DMS114 treated with DMSO at 0.1 percent for 48 hours (cell line): ENCODE results near the gene DDX10.
"Not testable (repeated sequence)": the region's sequence is repeated elsewhere in the genome, so short reads cannot be mapped to it uniquely, and the experiment has no call there.

Experiments used
- DNase-seq: peaks from one replicate; lab custom pipeline; 2025; ENCODE audit not compliant: unreplicated experiment; lab: John Stamatoyannopoulos, UW

The DDX10 gene

DNA sequence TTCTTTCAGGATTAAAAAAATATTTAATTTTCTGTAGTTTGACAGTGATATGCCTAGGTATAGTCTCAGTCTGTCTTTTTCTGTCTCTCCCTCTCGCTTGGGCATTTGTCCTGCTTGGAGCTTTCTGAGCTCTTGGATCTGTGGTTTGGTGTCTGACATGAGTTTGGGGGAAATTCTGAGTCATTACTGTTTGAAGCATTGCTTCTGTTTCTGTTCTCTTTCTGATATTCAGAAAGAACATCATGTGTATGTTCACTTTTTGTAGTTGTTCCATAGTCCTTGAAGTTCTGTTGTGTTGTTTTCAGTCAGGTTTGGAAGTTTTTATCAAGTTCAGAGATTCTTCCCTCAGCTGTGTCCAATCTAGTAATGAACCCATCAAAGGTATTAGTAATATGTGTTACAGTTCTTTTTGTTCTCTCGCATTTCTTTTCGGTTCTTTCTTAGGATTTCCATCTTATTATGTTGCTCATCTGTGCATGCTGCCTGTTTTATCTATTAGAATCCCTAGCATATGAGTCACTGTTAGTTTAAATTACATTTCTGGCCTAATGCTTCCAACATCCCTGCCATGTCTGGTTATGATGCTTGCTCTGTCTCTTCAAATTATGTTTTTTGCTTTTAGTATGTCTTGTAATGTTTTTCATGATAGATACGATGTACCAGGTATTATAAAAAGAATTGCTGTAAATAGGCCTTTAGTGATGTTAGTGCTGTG, 48.4 kb downstream of the DDX10 start:
- no peak for DNase-seq

DNA sequence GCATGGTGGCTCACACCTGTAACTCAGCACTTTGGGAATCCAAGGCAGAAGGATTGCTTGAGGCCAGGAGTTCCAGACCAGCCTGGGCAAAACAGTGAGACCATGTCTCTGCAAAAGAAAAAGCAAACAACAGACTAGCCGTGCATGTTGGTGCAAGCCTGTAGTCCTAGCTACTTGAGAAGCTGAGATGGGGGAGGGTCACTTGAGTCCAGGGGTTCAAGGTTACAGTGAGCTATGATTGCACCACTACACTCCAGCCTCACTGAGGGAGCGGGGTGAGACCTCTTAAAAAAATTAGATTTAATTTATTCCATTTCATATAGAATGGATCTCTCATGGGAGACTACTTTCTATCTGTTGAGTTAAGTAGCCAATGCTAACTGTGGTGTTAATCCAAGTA, 50.4 kb downstream of the DDX10 start:
- DNase-seq, result no peak

DNA sequence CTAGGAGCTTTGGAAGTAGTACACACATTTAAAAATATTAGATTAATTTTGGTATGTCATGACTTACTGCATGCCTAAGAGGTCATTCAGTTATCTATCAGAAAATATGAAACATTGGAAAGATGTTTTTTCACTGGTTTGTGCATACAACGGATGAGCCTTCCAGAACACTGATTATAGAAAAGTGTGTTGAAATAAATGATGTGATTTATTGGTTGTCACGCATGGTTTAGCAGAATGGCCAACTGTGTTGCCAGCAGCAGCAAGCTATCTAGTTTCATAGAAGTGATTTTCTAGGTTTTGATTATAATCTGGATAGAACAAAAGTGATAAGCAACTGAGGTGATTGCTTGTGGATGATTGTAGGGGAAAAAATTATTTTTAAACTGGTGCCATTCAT, 53.6 kb downstream of the DDX10 start:
- DNase-seq, result no peak

DNA sequence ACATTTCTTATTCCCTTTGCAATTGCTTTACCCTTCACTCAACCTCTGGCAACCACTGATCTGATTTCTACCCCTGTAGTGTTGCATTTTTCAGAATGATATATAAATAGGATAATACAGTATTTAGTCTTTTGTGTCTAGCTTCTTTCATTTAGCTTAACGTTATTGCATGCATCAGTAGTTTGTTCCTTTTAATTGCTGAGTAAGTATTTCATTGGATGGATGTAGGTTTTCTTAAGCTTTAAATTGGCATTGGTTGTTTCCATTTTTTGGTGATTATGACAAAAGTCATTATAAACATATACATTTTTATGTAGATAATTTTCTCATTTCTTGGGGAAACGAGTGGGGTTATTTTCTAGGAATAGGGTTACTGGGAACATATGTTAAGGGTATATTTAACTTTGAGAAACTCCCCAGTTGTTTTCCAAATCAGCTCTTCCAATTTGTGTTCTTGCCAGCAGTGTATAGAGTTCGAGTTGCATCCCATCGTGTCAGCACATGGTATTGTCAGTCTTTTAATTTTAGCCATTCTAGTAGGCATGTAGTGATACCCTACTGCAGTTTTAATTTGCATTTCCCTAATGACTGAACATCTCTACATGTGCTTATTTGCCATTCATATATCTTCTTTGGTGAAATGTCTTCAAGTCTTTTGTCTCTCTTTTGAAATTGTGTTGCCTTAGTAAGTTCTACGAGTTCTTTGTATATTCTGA, 60.3 kb downstream of the DDX10 start:
- no peak for DNase-seq

DNA sequence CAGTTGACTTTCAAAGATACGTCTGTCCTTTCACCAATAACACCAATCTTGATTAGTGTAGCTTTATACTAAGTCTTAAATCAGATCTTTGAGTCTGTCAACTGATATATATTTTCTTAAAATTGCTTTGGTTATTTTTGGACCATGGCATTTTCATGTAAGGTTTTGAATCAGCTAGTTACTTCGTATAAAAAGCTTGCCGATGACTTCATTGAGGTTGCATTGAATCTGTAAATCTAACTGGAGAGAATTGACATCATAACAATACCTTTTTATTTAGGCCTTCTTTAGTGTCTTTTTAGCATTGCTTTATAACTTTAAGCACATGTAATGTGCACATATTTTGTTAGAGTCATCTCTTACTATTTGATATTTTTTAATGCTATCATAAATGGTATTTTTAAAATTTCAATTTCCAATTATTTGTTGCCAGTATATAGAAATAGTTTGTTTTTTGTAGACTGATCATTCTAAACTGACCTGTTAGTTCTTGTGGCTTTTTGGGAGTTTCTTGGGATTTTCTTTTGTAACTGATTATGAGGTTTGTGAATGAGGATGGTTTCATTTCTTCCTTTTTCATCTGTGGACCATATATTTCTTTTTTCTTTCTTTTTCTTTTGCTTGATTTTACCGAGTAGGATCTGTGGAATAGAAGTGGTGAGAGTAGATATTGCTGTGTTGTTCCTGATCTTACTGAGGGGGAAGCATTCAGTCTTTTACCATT, 61.4 kb downstream of the DDX10 start:
- no peak for DNase-seq

DNA sequence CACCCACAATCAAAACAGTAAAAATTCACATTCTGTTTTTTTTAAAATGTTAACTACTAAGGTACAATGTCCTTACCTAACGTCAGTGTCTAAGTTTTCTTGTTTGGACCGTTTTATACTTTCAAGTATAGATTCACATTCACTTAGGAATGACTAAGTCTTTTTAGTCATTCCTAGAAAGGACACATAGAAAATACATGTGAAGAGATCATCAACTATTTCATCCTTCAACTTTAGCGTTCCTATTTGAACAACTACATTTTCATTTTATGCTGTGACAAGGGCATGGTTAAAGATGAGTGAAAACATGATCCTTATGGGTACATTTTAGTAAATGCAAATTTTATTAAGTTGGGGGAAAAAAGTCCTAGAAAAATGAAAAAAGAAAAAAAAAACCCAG, 62.8 kb downstream of the DDX10 start:
- no peak for DNase-seq

DNA sequence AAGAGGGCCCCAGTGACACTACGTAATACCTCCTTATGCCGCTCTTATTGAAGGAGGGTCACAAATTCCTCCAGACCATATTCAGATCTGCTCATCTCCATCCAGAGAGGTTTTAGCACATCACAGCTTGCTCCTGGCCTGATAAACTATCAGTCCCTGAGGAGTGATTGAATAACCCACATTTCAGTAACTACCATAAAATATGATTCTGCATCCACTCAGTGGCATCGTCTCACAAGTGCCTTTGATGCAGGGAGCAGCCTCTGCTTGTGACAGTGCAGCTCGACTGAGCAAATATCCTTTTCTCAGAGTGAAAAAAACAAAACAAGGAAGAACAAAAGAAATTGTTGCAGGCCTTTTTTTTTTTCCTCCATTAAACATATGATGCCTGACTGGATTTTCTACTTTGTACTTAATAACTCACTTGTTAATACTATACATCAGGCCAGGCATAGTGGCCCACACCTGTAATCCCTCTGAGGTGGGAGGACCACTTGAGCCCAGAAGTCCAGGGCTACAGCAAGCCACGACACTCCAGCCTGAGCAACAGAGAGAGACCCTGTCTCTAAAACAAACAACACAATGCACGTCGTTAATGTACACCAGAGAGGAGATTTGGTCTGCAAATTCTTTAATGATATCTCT, 64.5 kb downstream of the DDX10 start:
- no peak for DNase-seq

DNA sequence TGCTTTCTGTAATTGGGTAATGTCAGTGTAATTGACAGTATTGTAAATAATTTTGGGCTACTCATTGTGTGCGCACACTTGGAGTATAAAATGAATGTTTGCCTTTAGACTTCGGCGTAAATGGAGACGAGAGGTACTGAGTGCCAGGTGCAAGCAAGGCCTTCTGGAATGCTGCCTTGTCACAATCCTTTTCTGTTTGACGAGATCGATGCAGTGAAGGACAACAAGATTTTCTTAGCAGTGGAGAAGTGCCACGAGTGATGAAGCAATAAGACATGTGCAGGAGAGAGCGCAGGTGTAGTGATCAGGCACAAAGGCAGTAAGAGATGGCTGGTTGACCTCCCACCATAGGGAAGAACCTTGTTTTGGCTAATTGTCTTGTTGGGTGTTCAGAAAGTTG, 67.5 kb downstream of the DDX10 start:
- no peak for DNase-seq

DNA sequence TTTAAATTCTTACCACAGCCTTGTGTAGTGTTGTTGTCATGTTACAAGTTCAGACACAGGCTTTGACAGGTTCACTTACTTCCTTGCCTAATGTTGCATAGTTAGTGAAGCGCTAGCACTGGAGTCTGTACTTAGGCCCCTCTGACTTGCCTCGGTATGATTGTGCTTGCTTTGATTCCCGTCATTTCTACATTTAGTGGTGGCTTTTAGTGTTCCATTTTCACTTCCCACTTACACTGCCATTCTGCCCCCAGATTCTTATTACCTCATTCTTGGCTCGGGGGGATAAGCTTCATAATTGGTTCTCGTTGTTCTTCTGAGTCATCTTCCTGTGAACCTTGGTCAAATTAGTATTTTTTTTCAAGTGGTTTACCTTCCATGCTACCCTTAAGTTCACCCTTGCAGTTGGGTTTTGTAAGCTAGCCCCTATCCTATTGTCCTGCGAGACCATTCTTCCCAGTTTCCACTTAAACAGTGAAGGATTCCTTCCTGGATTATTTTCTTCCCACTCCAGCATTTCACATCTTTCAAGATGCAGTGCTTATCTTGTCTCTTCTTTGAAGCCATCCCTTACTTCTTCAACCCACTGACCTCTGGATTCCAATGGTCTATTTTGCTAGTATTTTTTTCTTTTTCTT, 68.7 kb downstream of the DDX10 start:
- DNase-seq, result no peak

DNA sequence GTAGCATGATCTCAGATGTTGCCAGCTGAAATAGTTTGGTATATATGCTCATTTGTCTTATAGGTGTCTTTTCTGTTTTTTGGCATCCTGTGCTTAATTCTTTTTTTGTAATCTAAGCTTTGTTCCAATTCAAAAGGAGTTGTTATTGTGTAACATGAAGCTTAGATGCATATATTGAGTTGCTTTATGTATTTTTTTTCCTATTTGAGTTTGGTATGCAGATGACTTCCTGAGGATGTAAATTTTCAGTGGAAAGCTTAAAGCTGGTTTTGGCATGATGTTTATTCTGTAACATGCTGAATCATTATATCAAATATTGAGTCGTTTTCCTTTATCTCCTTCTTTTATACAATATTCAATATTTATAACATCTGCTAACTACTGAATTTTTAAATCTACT, 69.4 kb downstream of the DDX10 start:
- DNase-seq, result no peak

DNA sequence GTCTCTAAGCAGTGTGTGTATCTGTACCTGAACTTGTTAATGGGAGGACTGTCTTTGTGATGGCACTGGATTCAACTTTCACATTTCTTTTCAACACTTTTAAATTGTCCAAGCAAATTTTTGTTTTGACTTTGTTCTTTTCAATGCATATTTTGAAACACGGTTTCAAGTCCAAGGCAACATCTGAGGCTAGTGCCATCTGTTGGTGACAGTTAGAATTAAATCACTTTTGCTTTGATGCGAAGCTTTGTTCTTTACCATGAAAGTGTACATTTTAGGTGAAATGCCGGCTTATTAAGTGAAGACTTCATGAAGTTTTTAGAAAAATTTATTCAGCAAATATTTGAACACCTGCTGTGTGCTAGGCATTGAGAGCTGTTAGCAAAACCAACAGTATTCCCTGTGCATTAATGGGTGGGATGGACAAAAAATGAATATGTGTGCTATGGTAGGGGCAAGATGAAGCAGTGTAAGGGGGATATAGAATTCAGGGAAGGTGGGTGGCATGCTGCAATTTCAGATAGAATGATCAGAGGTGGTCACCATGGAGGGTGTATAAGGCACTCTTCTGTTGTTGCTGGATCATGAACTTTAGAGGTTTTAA, 70.2 kb downstream of the DDX10 start:
- DNase-seq, result no peak

DNA sequence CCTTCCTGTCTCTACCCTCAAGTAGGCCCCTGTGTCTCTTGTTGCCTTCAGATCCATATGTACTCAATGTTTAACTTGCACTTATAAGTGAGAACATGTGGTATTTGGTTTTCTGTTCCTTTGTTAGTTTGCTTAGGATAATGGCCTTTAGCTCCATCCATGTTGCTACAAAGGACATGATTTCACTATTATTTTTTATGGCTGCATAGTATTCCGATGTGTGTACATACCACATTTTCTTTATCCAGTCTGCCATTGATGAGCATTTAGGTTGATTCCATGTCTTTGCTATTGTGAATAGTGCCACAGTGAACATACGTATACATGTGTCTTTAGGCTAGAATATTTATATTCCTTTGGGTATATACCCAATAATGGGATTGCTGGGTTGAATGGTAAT, 75.3 kb downstream of the DDX10 start:
- DNase-seq, result not testable (repeated sequence)

DNA sequence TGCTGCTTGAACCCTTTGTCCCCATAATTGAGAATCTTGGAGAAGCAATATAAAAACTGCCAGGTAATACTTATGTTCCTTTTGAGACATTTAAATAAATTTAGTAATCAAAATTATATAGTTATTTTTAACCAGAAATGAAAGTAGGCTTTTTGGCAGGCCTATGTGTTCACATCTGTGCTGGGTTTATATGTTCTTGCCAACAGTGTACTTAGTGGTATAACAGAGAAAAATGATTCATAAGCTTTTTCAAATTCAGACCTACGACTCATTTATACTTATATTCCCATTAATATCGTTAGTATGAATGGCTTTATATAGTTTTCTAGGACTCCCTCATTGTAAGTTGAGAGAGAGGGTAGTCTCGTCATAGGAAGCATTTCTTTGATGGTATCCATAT, 79.0 kb downstream of the DDX10 start:
- DNase-seq, result no peak

DNA sequence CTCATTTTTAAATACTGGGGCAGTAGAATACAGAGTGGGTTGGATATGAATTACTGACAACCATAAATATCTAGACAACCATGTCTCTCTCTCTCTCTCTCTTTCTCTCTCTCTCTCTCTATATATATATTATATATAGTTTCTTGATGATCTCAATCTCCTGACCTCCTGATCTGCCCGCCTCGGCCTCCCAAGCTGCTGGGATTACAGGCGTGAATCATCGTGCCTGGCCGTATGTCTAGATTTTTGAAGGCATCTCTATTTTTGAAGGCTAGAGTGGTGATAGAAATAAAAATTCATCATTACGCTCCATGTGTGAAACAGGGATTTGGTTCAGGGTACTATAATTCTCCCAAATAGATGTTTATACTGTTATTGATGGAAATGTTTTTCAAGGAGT, 84.1 kb downstream of the DDX10 start:
- DNase-seq, result no peak

DNA sequence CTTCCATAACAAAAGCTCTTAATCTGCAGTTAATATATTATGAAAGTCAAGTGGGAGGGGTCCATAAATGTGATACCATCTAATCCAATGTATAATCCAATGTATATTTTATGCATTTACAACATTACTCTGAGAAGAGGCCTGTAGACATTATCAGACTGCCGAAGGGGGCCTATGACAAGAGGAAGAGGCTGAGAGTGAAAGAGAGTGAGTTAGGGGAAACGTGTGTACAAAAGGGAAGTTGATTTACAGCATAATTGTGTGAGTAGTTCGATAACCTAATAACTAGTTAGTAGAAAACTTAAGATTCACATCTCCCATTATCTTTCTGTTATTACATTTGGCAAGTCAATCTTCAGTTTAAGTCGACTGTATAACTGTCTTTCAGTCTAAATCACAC, 86.6 kb downstream of the DDX10 start:
- no peak for DNase-seq

DNA sequence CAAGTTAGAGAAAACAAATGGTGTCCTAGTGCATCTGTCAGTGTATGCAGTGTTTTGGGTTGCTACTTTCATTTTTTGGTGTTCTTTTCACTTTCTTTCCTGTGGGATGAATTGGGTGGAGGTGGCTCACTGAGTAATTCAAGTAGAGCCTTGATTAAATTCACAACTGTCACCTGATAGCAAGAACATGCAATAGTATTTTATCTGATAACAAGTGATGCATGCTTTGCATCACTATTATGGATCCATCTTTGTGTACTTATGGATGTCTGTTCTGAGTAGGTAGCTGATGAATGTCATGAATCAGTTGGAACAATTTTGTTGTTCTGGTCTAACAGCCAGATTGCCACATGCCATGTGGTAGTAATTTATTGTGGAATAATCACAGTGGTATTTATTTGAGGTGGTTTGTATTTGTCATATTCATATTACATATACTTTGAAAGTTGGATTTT, 87.5 kb downstream of the DDX10 start:
- DNase-seq, result no peak

DNA sequence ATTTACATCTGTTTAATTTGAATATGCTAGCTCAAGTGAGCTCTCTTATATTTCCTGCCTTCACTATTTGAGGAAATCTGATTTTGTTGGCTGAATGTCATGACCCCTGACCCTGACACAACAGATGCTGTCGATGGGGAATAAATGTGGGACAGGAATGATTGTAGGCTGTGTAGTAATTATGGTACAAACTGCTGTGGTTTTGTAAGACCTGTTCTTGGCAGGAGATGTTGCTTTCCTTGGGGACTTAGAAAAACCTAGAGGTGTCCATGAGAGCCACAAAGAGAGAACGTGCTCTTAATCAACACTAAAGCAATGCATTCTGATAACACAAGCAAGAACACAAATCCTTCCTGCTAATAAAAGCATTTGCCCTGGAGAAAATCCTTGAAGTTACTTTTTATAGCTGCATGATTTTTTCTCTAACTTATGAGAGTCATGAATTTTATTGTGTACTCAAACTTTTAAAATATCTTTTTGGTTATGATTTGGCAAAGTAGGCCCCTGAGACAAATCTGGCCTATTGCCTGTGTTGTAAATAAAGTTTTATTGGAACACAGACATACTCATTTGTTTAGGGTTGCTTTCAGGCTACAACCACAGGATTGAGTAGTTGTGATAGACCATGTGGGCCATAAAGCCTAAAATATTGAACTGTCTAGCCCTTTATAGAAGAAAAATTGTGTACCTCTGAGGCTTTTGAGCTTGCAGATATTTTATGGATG, 90.2 kb downstream of the DDX10 start:
- DNase-seq, result no peak

DNA sequence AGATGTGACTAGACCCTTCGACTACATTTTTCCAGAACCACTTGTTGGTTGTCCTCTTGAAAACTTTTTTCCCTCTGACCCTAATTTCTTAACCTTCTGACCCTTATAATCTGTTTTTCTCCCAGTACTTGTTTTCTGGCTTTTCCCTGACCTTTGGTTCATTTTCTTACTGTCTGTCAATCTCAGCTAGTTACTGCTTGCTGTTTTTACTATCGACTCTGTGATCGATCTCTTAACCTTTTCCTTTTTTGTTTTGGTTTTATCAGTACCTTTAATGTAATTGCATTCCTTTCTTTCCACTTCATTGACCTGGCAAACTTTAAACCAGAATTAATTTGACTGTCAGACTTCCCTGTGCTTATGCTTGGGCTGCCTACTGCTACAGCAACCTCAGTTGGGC, 92.8 kb downstream of the DDX10 start:
- no peak for DNase-seq

DNA sequence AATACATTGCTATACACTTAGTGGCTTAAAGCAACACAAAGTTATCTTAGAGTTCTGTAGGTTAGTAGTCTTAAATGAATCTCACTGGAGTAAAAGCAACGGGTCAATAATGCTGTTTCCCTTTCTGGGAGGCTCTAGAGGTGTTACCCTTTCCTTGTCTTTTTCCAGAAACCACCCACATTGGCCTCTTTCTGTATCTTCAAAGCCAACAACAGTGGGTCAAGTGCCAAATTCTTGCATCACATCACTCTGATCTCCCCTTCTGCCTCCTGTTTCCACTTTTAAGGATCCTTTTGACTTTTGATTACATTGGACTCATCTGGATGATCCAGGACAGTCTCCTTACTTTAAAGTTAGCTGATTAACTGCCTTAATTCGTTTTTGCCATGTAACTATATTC, 93.6 kb downstream of the DDX10 start:
- no peak for DNase-seq

DNA sequence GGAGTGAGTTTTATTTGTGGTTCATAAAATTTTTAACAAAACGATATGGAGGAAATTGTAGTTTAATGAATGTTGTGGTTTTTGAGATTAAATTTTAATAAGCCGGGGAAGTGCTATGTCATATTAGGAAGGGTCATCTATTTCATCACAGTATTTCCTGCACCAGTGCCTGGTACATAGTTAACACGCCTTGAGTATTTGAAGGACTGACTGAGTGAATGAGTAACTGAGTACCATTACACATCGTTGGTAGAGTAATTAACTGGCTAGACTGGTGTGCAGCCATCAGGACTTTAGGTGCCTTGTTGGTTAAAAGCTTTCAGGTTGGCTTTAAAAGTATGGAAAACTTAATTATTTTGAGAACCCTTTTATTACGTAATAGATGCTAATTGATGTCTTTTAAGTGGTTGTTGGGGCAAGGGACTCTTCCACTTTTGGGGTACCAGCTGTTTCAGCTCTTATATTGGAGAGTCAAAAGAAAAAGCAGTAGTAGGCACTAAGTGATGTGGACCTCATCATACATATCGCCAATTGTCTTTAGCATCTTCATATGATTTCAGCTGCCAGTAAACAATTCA, 101.8 kb downstream of the DDX10 start:
- no peak for DNase-seq
